Measurements from ENCODE around the gene CUEDC1.

CUEDC1 gene

DNA sequence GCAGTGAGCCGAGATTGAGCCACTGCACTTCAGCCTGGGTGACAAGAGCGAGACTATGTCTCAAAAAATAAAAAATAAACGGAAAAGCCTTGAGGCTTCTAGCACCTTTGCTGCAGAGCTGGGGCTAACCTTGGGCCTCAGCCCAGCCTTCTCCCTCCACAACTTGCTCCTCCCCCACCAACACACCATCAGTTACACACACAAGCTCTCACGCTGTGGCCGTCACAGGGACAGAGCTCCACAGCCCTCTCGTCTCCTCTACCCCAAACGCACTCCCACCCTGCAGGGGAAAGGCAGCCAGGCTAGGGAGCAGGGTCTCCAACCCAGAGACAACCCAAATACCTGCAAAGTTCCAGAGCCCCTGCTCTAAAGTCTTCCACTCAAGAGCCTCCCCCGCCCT lies 83.3 kb downstream of the CUEDC1 start:
- TF ChIP-seq CTCF (IDR thresholded peaks at IDR 0.05; ENCODE audit: insufficient read depth, low read depth, low read length, missing control alignments): no peak
- no peak overlapping the region for H3K4me3 ChIP-seq (ENCODE audit: low read depth, low read length)
- DNase-seq (ENCODE audit: low read depth): no peak

GRCh38 chr17:57871155-57871554 lies 84.1 kb downstream of the CUEDC1 start:
- H3K4me3 ChIP-seq (ENCODE audit: low read depth, low read length): no peak overlapping the region
- no peak for TF ChIP-seq CTCF (IDR thresholded peaks at IDR 0.05; ENCODE audit: insufficient read depth, low read depth, low read length, missing control alignments)
- no peak for DNase-seq (ENCODE audit: low read depth)

- no peak for DNase-seq (ENCODE audit: low read depth)
- no peak overlapping the region for H3K4me3 ChIP-seq (ENCODE audit: low read depth, low read length)
- TF ChIP-seq CTCF (IDR thresholded peaks at IDR 0.05; ENCODE audit: insufficient read depth, low read depth, low read length, missing control alignments): no peak
Observed at GRCh38 chr17:57870283-57870635, 85.0 kb downstream of the CUEDC1 start.

GRCh38 chr17:57869617-57870282 lies 85.5 kb downstream of the CUEDC1 start:
- no peak for TF ChIP-seq CTCF (IDR thresholded peaks at IDR 0.05; ENCODE audit: insufficient read depth, low read depth, low read length, missing control alignments)
- no peak overlapping the region for H3K4me3 ChIP-seq (ENCODE audit: low read depth, low read length)
- DNase-seq (ENCODE audit: low read depth): no peak

DNA sequence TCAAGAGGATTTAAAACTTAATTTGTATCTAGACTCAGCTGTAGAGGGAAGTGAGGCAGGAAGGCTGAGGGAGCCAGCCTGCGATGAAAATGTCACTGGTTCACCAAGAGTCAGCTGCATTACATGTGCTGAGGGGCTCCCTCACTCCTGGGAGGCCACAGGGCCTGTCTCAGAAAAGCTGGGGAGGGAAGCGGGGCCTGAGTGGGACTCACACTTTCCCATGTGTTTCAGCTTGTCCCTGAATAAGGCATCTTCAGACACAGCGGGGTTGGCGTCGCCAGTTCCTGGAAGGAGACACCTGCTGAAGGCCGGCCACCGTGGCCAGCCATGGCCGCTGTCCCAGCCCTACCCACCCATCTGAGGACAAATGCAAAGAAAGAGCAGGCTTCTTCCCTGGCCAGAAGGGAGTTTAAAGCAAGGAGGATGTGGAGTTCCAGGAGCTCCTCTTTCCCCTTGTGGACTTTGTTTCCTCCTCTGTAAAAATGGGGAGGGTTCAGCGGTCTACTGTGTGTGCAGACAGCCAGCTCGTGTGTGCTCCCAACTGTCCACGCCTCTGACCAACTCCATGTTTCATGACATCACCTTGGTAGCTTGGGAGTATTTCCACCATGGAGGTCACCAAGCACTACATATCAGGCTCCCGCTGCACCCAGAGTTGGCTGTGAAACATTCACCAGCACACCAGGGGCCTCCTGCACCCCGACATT lies 86.1 kb downstream of the CUEDC1 start:
- no peak for DNase-seq (ENCODE audit: low read depth)
- H3K4me3 ChIP-seq (ENCODE audit: low read depth, low read length): no peak overlapping the region
- no peak for TF ChIP-seq CTCF (IDR thresholded peaks at IDR 0.05; ENCODE audit: insufficient read depth, low read depth, low read length, missing control alignments)

DNA sequence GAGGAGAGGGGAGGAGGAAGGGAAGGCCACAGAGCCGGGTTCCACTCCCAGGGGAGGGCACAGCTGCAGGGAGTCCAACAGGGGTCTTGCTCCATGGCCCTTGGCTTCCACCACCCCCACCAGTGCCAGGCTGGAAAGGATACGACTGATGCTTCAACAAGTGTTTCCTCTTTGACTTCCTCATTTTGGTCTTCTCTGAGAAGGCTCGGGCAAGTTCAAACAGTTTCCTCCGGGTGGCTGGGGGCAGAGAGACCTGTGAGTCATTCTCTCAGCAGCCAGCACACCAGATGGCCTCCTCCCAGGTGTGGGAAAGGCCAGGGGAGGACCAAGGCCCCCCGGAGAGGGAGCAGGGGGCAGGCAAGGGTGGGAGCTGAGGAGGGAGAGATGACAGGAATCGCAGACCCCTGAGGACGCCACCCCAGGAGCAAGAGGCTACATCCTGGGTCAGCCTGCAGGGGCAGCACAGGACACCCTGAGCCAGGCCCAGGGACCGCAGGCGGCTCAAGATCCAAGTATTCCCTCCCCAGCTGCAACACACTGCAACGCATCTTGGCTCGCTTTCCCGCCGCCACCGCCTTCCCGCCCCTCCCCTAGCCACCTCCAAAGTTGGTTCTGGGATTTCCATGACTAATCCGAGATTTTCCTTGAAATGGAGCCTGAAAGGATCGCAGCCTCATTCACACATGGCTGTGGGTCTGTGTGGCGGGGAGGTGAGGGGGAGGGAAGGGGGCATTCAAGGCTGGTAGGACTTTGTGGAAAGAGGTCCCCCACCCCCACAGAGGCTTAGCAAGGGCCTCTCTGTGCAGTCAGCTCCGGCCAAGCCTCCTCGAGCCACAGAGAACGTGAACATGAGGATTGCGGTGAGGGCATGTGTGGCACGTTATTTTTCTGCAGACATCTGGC lies 87.0 kb downstream of the CUEDC1 start:
- no peak overlapping the region for H3K4me3 ChIP-seq (ENCODE audit: low read depth, low read length)
- peak; percentile 83 for DNase-seq (ENCODE audit: low read depth)
- TF ChIP-seq CTCF (IDR thresholded peaks at IDR 0.05; ENCODE audit: insufficient read depth, low read depth, low read length, missing control alignments): peak; percentile 33
